ENCODE data around the gene STARD7.

Gene STARD7

GRCh38 chr2:96156011-96156820, 52.4 kb downstream of the STARD7 start:
- H3K4me3 ChIP-seq (ENCODE audit: low read length), result no peak overlapping the region
- TF ChIP-seq ZNF274 (IDR thresholded peaks at IDR 0.05; ENCODE audit: low read depth, low read length), result no peak

- no peak overlapping the region for H3K4me3 ChIP-seq (ENCODE audit: low read length)
- no peak for TF ChIP-seq ZNF274 (IDR thresholded peaks at IDR 0.05; ENCODE audit: low read depth, low read length)
Measured at GRCh38 chr2:96154506-96155380, 53.9 kb downstream of the STARD7 start.

- H3K4me3 ChIP-seq (ENCODE audit: low read length), result no peak overlapping the region
- no peak for TF ChIP-seq ZNF274 (IDR thresholded peaks at IDR 0.05; ENCODE audit: low read depth, low read length)
Measured at GRCh38 chr2:96153991-96154431, 54.6 kb downstream of the STARD7 start.

GRCh38 chr2:96153291-96153713, 55.3 kb downstream of the STARD7 start:
- no peak overlapping the region for H3K4me3 ChIP-seq (ENCODE audit: low read length)
- no peak for TF ChIP-seq ZNF274 (IDR thresholded peaks at IDR 0.05; ENCODE audit: low read depth, low read length)

- no peak for TF ChIP-seq ZNF274 (IDR thresholded peaks at IDR 0.05; ENCODE audit: low read depth, low read length)
- no peak overlapping the region for H3K4me3 ChIP-seq (ENCODE audit: low read length)
Measured at GRCh38 chr2:96152304-96153161, 56.1 kb downstream of the STARD7 start.

GRCh38 chr2:96151595-96152303, 56.9 kb downstream of the STARD7 start:
- no peak for TF ChIP-seq ZNF274 (IDR thresholded peaks at IDR 0.05; ENCODE audit: low read depth, low read length)
- H3K4me3 ChIP-seq (ENCODE audit: low read length), result no peak overlapping the region

GRCh38 chr2:96150791-96151594, 57.6 kb downstream of the STARD7 start:
- H3K4me3 ChIP-seq (ENCODE audit: low read length), result no peak overlapping the region

GRCh38 chr2:96150007-96150640, 58.5 kb downstream of the STARD7 start:
- TF ChIP-seq ZNF274 (IDR thresholded peaks at IDR 0.05; ENCODE audit: low read depth, low read length), result no peak
- H3K4me3 ChIP-seq (ENCODE audit: low read length), result no peak overlapping the region

More at GRCh38 chr2:96150791-96151594, 57.6 kb downstream of the STARD7 start:
- no peak for TF ChIP-seq ZNF274 (IDR thresholded peaks at IDR 0.05; ENCODE audit: low read depth, low read length)

GRCh38 chr2:96148410-96149217, 60.0 kb downstream of the STARD7 start:
- no peak for TF ChIP-seq ZNF274 (IDR thresholded peaks at IDR 0.05; ENCODE audit: low read depth, low read length)
- no peak overlapping the region for H3K4me3 ChIP-seq (ENCODE audit: low read length)

GRCh38 chr2:96147593-96148201, 60.9 kb downstream of the STARD7 start:
- TF ChIP-seq ZNF274 (IDR thresholded peaks at IDR 0.05; ENCODE audit: low read depth, low read length), result no peak
- H3K4me3 ChIP-seq (ENCODE audit: low read length), result no peak overlapping the region
